Kidney epithelial cell (primary cell): ENCODE data around the gene SEBOX. TPM values are rescaled to one million over a fixed set of nuclear protein-coding genes. Genes with fewer than 3 reads are reported as not detected.

Experiments used
- DNase-seq: peaks from one replicate; pipeline ENCODE4 v3.0.0-alpha.2; 2010; ENCODE audit warnings: low read depth
- H3K27me3 ChIP-seq: 2 replicates; pipeline ENCODE4 v1.6.0; 2011; ENCODE audit warnings: low read length; ENCODE audit not compliant: control insufficient read depth, insufficient read depth
- H3K36me3 ChIP-seq: 2 replicates; pipeline ENCODE4 v1.5.1; 2011; ENCODE audit warnings: low read length; ENCODE audit not compliant: control insufficient read depth, insufficient read depth
- H3K4me3 ChIP-seq: 2 replicates; pipeline ENCODE4 v1.5.1; 2011; ENCODE audit warnings: low read depth, mild to moderate bottlenecking, control low read depth, low read length
- total RNA-seq: library from RNA; depleted of rRNA; stranded (reverse); fragments of >200 nt; gene quantifications from 2 replicates; pipeline ENCODE4 v1.2.3, GENCODE V29; 2015
- TF ChIP-seq, protein P1 (sequence below): IDR thresholded peaks from 2 replicates; pipeline ENCODE4 v1.5.1; 2011; ENCODE audit warnings: mild to moderate bottlenecking, moderate library complexity, low read length, control low read depth, inconsistent platforms; ENCODE audit not compliant: insufficient read depth, poor library complexity, severe bottlenecking

Gene SEBOX
- total RNA-seq, 1 donor from 2014 or later, result not detected

DNA sequence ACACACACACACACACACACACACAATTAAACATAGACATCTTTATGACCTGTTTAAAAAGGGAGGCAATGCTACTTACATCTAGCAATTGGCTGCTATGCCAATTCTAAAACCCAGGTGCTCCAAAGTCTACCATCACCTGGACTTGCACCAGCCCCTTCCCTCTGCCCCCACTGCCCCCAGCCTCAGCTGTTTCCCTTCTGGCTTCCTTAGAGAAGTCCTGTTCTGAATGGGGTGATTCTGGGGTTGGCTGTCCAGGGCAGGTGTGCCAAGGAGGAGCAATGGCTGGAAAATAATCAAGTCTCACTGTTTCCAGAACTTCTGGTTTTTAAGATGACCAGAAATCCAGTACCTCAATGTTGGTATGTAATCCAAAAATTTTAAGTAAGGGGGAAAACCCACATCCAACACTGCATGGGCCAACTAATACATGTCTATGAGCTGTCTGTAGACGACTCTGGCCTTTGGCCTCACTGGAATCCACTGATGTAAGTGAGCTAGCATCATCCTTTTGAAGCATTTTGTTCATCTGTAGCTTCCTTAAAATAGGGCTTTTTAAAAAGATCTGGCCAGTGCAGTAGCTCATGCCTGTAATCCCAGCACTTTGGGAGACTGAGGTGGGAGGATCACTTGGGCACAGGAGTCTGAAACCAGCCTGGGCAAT lies 31.8 kb downstream of the SEBOX start:
- DNase-seq, result no peak
- TF ChIP-seq, protein P1, sequence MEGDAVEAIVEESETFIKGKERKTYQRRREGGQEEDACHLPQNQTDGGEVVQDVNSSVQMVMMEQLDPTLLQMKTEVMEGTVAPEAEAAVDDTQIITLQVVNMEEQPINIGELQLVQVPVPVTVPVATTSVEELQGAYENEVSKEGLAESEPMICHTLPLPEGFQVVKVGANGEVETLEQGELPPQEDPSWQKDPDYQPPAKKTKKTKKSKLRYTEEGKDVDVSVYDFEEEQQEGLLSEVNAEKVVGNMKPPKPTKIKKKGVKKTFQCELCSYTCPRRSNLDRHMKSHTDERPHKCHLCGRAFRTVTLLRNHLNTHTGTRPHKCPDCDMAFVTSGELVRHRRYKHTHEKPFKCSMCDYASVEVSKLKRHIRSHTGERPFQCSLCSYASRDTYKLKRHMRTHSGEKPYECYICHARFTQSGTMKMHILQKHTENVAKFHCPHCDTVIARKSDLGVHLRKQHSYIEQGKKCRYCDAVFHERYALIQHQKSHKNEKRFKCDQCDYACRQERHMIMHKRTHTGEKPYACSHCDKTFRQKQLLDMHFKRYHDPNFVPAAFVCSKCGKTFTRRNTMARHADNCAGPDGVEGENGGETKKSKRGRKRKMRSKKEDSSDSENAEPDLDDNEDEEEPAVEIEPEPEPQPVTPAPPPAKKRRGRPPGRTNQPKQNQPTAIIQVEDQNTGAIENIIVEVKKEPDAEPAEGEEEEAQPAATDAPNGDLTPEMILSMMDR, result no peak

DNA sequence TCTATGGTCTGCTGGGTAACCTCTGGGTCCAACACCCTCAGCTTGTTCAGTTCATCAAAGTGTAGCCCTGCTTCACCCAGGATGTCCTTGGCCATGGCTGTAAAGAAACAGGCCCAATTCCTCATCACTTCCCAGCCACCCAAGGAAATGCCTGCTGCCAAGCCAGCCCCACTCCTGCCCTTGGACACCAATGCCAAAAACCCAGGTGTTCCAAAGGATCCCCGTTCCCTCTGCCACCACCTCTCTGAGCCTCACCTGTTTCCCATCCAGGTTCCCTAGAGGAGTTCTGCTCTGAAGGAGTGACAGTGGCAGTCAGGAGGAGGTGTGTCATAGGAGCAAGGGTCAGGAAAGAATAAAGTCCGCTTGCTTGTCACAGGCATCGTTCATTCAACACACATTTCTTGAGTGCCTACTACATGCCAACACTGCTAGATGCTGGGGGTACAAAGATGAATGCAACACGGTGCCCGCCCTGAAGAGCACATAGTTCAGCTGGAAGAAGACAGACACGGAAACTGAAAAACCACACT lies 33.0 kb downstream of the SEBOX start:
- DNase-seq, result no peak
- H3K4me3 ChIP-seq, result no peak overlapping the region
- peaks cover 5% of the 10 kb centered on the region for H3K36me3 ChIP-seq
- no peaks in the 10 kb centered on the region for H3K27me3 ChIP-seq
- TF ChIP-seq, protein P1, result no peak

More for the DNA sequence above, 31.8 kb downstream of the SEBOX start:
- H3K27me3 ChIP-seq, result no peaks in the 10 kb centered on the region
- H3K4me3 ChIP-seq, result no peak overlapping the region
- peaks cover 5% of the 10 kb centered on the region for H3K36me3 ChIP-seq

DNA sequence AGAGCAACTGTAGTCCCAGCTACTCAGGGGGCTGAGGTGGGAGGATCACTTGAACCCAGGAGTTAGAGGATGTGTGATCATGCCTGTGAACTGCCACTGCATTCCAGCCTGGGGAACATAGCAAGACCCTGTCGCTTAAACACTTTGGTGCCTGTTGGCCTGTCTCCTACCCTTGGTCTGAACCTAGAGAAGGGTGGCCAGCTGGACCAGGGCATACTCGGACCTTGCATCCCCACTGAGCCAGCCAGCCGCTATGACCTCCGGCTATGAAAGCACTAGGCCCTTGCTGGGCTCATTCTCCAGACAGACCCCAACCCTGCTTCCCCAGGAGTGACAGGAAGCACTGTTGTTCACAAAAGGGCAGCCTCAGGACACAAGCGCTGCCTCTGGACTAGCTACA lies 34.3 kb downstream of the SEBOX start:
- DNase-seq, result no peak
- H3K4me3 ChIP-seq, result no peak overlapping the region
- TF ChIP-seq, protein P1, result no peak
- H3K36me3 ChIP-seq, result peaks cover 5% of the 10 kb centered on the region
- H3K27me3 ChIP-seq, result no peaks in the 10 kb centered on the region

DNA sequence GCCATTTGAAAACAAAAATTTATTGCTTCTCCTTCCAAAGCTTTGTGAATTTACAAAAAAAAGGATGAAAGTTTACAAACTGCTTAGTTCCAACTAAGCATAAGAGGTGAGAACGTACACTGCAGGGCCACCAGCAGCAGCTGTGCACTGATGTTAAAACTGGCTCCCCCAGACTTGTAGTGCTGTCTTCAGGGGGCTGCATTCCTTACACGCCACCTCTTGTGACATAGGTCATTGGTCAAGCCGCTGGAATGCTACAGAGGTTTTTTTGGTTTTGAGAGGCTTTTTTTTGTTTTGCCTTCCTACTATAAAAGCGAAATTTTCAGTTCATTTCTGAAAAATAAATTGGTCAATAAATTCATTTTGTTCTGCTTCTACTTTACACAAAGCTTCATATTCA lies 36.7 kb downstream of the SEBOX start:
- Histone ChIP-seq H3K36me3 (peaks cover 5% of the 10 kb centered on the region), H3K4me3 (no peak overlapping the region), H3K27me3 (no peaks in the 10 kb centered on the region)
- TF ChIP-seq, protein P1, result no peak
- no peak for DNase-seq

DNA sequence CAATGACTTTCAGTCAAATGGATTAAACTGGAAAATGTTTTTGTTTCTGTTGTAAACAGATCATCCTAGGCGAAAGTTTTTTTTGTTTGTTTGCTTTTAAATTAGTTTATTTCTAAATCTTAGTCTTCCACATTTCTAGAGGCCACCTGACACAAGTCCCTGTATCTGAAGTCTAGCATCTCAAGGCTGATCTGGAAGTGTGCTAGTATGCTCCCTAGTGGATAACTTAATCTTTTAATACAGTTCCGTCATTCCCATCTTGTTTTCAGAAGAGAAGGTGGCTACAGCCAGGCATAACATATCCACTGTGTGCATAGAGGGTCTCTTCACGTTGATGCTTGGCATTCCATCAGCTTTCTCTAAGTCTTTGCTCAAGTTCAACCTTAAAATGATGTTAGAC lies 37.3 kb downstream of the SEBOX start:
- Histone ChIP-seq H3K4me3 (no peak overlapping the region), H3K36me3 (peaks cover 5% of the 10 kb centered on the region), H3K27me3 (no peaks in the 10 kb centered on the region)
- DNase-seq, result no peak
- TF ChIP-seq, protein P1, result peak; percentile 3
